CD14-positive monocyte (primary cell): ENCODE results near the gene IRX3. TPM values are rescaled to one million over a fixed set of nuclear protein-coding genes. Genes with fewer than 3 reads are reported as not detected.

Source experiments
- DNase-seq, 3 donors: peaks; one replicate each; pipeline ENCODE4 v3.0.0-alpha.2; 2011 to 2022
- H2AFZ ChIP-seq: 2 replicates; pipeline ENCODE4 v1.6.0; 2012; ENCODE audit warnings: mild to moderate bottlenecking, low read depth, low read length, inconsistent platforms; ENCODE audit not compliant: insufficient read depth, poor library complexity, severe bottlenecking
- H3K27ac ChIP-seq, 2 donors: 1 replicate in 1 of 2; 2 replicates in 1 of 2; pipeline ENCODE4 v1.5.1; 2012 to 2013; ENCODE audit warnings: low read length in 2 of 2, control low read depth in 1 of 2, inconsistent platforms in 1 of 2, low read depth in 1 of 2, mild to moderate bottlenecking in 1 of 2
- H3K27me3 ChIP-seq, 2 donors: one replicate each; pipeline versions ENCODE4 v1.6.0 to v1.6.1; 2011 to 2013; ENCODE audit warnings: low read length in 2 of 2; ENCODE audit not compliant: control insufficient read depth in 2 of 2, insufficient read depth in 2 of 2
- H3K36me3 ChIP-seq, 2 donors: replicated peaks in 1 of 2; 1 replicate in 1 of 2; 2 replicates in 1 of 2; pipeline versions ENCODE4 v1.5.1 to v1.6.1; 2012 to 2013; ENCODE audit warnings: low read length in 2 of 2, control low read depth in 1 of 2, inconsistent platforms in 1 of 2, mild to moderate bottlenecking in 1 of 2; ENCODE audit not compliant: insufficient read depth in 2 of 2, control insufficient read depth in 1 of 2
- H3K4me1 ChIP-seq, 2 donors: 1 replicate in 1 of 2; 2 replicates in 1 of 2; pipeline versions ENCODE4 v1.5.1 to v1.6.1; 2012 to 2013; ENCODE audit warnings: low read length in 2 of 2, control low read depth in 1 of 2, inconsistent platforms in 1 of 2, mild to moderate bottlenecking in 1 of 2, moderate library complexity in 1 of 2; ENCODE audit not compliant: insufficient read depth in 2 of 2, control insufficient read depth in 1 of 2
- H3K4me2 ChIP-seq: replicated peaks from 2 replicates; pipeline ENCODE3; 2012; ENCODE audit warnings: low read length, moderate library complexity, mild to moderate bottlenecking; ENCODE audit not compliant: poor library complexity, severe bottlenecking; ENCODE audit errors: extremely low read depth
- H3K4me3 ChIP-seq, 3 experiments: fragments of 200-600 bp in 1 of 3; sonication (generic) in 1 of 3; replicated peaks in 1 of 3; 1 replicate in 2 of 3; 2 replicates in 1 of 3; pipeline ENCODE4 v1.5.1; 2011 to 2013; ENCODE audit warnings: low read length in 3 of 3, mild to moderate bottlenecking in 3 of 3, control low read depth in 2 of 3, low read depth in 2 of 3, inconsistent platforms in 1 of 3, moderate library complexity in 1 of 3
- H3K79me2 ChIP-seq: 2 replicates; pipeline ENCODE4 v1.6.0; 2012; ENCODE audit warnings: mild to moderate bottlenecking, control low read depth, inconsistent platforms, low read length, moderate library complexity; ENCODE audit not compliant: insufficient read depth
- H3K9ac ChIP-seq: 2 replicates; pipeline ENCODE4 v1.6.0; 2017; ENCODE audit warnings: low read length, mild to moderate bottlenecking; ENCODE audit not compliant: insufficient read depth, poor library complexity, severe bottlenecking
- H3K9me3 ChIP-seq, 2 donors: replicated peaks in 1 of 2; 1 replicate in 1 of 2; 2 replicates in 1 of 2; pipeline versions ENCODE4 v1.5.1 to v1.6.1; 2012 to 2013; ENCODE audit warnings: low read length in 2 of 2, control low read depth in 1 of 2; ENCODE audit not compliant: control insufficient read depth in 1 of 2, insufficient read depth in 1 of 2
- H4K20me1 ChIP-seq: 2 replicates; pipeline ENCODE4 v1.6.0; 2012; ENCODE audit warnings: mild to moderate bottlenecking, low read length, control low read depth, moderate library complexity; ENCODE audit not compliant: insufficient read depth
- H3K27ac Mint-ChIP-seq, 7 donors: one replicate each; pipeline ENCODE4 v1.8.0; 2020; ENCODE audit warnings: mild to moderate bottlenecking in 7 of 7, mixed read lengths in 7 of 7, moderate library complexity in 6 of 7, inconsistent platforms in 2 of 7
- H3K27me3 Mint-ChIP-seq, 3 donors: one replicate each; pipeline ENCODE4 v1.8.0; 2021 to 2022; ENCODE audit warnings: low read depth in 3 of 3, mild to moderate bottlenecking in 3 of 3, mixed read lengths in 3 of 3, moderate library complexity in 3 of 3, inconsistent platforms in 1 of 3
- H3K36me3 Mint-ChIP-seq, 2 donors: one replicate each; pipeline ENCODE4 v1.8.0; 2020; ENCODE audit warnings: mixed read lengths in 2 of 2, inconsistent platforms in 1 of 2, mild to moderate bottlenecking in 1 of 2
- H3K4me1 Mint-ChIP-seq: one replicate; pipeline ENCODE4 v1.8.0; 2020; ENCODE audit warnings: mild to moderate bottlenecking, mixed read lengths
- H3K4me3 Mint-ChIP-seq, 2 donors: one replicate each; pipeline ENCODE4 v1.8.0; 2020; ENCODE audit warnings: mild to moderate bottlenecking in 2 of 2, mixed read lengths in 2 of 2, moderate library complexity in 1 of 2
- H3K9me3 Mint-ChIP-seq, 7 donors: one replicate each; pipeline ENCODE4 v1.8.0; 2020 to 2022; ENCODE audit warnings: mixed read lengths in 7 of 7, mild to moderate bottlenecking in 6 of 7, moderate library complexity in 6 of 7, inconsistent platforms in 2 of 7
- WGBS: methylation state at CpG from one replicate; pipeline ENCODE4 v1.1.5; 2013; ENCODE audit warnings: missing lambda C conversion rate; ENCODE audit not compliant: insufficient coverage; 5-methylcytosine and 5-hydroxymethylcytosine counted together
- intact Hi-C, 2 donors: fragments of 100-400 bp; cut with micrococcal nuclease; formaldehyde crosslinking; loops; one replicate each; pipeline versions ENCODE4 v1.15.0 to v1.15.1; 2023
- polyA plus RNA-seq, 3 donors: library from polyadenylated mRNA; depleted of rRNA in 1 of 3; unstranded in 2 of 3; stranded (reverse) in 1 of 3; fragments of 300-500 nt in 2 of 3; fragments of >200 nt in 1 of 3; fragmentation: Illumina TruSeq in 2 of 3; gene quantifications; 1 replicate in 2 of 3; 2 replicates in 1 of 3; pipeline ENCODE4 v1.2.3, GENCODE V29; 2012 to 2021
- TF ChIP-seq, protein P1 (sequence below): fragments of 200-600 bp; IDR thresholded peaks from one replicate; pipeline ENCODE4 v1.8.0; 2022; ENCODE audit warnings: antibody characterized with exemption, mild to moderate bottlenecking

The IRX3 gene
- polyA plus RNA-seq, 3 donors: not detected

DNA sequence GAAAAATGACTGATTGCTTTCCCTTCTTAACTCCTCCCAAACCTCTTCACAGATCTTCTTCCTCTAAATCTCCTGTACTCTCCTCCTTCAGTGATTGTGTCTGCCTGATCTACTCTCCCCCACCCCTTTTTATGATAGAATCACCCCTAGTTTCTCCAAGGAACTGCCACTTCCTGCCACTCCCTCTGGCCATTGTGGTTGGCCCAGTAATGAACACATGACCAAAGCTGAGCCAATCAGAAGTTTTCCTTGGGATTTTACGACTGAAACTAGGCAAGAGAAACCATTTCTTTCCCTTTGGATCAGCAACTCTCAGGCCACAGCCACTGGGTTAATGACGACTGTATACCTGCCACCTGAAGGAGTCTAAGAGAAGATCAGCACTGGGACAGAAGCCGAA is 15.9 kb downstream of the IRX3 start:
- Histone ChIP-seq H3K4me1 (peaks cover 25 to 26% of the 10 kb centered on the region in 2 donors), H3K79me2 (no peaks in the 10 kb centered on the region), H3K9me3 (peaks cover 0 to 4% of the 10 kb centered on the region in 2 donors), H3K27ac (no peak overlapping the region), H3K4me2 (no peak overlapping the region), H3K4me3 (no peak overlapping the region), H3K9ac (no peak overlapping the region), H4K20me1 (no peaks in the 10 kb centered on the region), H3K36me3 (no peaks in the 10 kb centered on the region), H3K27me3 (no peaks in the 10 kb centered on the region), H2AFZ (no peak overlapping the region)
- peak overlapping the region in 1 of 7 donors; percentile 2 for H3K27ac Mint-ChIP-seq
- intact Hi-C loops: no loop called here
- TF ChIP-seq, protein P1, sequence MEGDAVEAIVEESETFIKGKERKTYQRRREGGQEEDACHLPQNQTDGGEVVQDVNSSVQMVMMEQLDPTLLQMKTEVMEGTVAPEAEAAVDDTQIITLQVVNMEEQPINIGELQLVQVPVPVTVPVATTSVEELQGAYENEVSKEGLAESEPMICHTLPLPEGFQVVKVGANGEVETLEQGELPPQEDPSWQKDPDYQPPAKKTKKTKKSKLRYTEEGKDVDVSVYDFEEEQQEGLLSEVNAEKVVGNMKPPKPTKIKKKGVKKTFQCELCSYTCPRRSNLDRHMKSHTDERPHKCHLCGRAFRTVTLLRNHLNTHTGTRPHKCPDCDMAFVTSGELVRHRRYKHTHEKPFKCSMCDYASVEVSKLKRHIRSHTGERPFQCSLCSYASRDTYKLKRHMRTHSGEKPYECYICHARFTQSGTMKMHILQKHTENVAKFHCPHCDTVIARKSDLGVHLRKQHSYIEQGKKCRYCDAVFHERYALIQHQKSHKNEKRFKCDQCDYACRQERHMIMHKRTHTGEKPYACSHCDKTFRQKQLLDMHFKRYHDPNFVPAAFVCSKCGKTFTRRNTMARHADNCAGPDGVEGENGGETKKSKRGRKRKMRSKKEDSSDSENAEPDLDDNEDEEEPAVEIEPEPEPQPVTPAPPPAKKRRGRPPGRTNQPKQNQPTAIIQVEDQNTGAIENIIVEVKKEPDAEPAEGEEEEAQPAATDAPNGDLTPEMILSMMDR: no peak
- DNase-seq: no peak
- peaks cover 2 to 3% (median 3%) of the 10 kb centered on the region in 3 donors for H3K27me3 Mint-ChIP-seq
- peaks cover 30% of the 10 kb centered on the region for H3K4me1 Mint-ChIP-seq
- no peaks in the 10 kb centered on the region for H3K36me3 Mint-ChIP-seq
- no peak overlapping the region for H3K4me3 Mint-ChIP-seq
- WGBS: 80% methylated on average over 1 of the region's 3 CpGs
- H3K9me3 Mint-ChIP-seq: peaks cover 2 to 10% (median 4%) of the 10 kb centered on the region in 7 donors

DNA sequence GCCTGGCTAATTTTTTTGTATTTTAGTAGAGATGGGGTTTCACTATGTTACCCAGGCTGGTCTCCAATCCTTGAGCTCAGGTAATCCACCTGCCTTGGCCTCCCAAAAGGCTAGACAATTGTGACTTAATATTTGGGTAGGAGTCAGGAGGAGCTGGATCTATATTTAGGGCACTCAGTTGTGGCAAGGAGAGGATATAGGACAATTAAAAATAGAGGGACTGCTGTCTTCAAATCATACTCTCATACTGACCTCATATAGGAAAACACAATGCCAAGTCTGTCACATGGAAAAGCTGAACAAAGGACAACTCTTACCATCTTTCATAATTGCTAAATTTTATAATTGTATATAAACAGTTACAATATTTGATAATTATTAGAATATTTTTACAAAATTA is 17.1 kb downstream of the IRX3 start:
- Histone ChIP-seq H3K27ac (no peak overlapping the region), H3K36me3 (no peaks in the 10 kb centered on the region), H3K4me2 (no peak overlapping the region), H3K9ac (no peak overlapping the region), H3K27me3 (no peaks in the 10 kb centered on the region), H3K9me3 (peaks cover 0 to 4% of the 10 kb centered on the region in 2 donors), H3K79me2 (no peaks in the 10 kb centered on the region), H3K4me3 (no peak overlapping the region), H4K20me1 (no peaks in the 10 kb centered on the region), H3K4me1 (peaks cover 29 to 31% of the 10 kb centered on the region in 2 donors), H2AFZ (no peak overlapping the region)
- Mint-ChIP-seq H3K27me3 (peaks cover 0 to 4% (median 2%) of the 10 kb centered on the region in 3 donors), H3K4me3 (no peak overlapping the region), H3K36me3 (no peaks in the 10 kb centered on the region), H3K27ac (no peak overlapping the region), H3K9me3 (peaks cover 2 to 10% (median 5%) of the 10 kb centered on the region in 7 donors), H3K4me1 (peaks cover 37% of the 10 kb centered on the region)
- no peak for DNase-seq
- intact Hi-C loops: no loop called here
- TF ChIP-seq, protein P1: no peak
